ENCODE results near the gene FEM1A.
A peak's percentile ranks its signal among the peaks of the same experiment; 100 is the strongest.

- TF ChIP-seq POLR2AphosphoS5 (IDR thresholded peaks at IDR 0.05) = peak in 1 of 3 donors; percentile 52
- peak in 6 of 7 experiments; percentile 18 to 93 (median 90) for TF ChIP-seq CTCF (IDR thresholded peaks at IDR 0.05)
- TF ChIP-seq EP300 (IDR thresholded peaks at IDR 0.05) = no peak
- TF ChIP-seq POLR2A (IDR thresholded peaks at IDR 0.05) = no peak
These were observed 20.0 kb downstream of the FEM1A start for GRCh38 chr19:4811328-4812131.
